Glomerular visceral epithelial cell (primary cell): ENCODE measurements around the gene MBP.

Experiments used
- DNase-seq: peaks from one replicate; pipeline ENCODE4 v3.0.0-alpha.2; 2016; ENCODE audit errors: extremely low spot score

MBP gene

DNA sequence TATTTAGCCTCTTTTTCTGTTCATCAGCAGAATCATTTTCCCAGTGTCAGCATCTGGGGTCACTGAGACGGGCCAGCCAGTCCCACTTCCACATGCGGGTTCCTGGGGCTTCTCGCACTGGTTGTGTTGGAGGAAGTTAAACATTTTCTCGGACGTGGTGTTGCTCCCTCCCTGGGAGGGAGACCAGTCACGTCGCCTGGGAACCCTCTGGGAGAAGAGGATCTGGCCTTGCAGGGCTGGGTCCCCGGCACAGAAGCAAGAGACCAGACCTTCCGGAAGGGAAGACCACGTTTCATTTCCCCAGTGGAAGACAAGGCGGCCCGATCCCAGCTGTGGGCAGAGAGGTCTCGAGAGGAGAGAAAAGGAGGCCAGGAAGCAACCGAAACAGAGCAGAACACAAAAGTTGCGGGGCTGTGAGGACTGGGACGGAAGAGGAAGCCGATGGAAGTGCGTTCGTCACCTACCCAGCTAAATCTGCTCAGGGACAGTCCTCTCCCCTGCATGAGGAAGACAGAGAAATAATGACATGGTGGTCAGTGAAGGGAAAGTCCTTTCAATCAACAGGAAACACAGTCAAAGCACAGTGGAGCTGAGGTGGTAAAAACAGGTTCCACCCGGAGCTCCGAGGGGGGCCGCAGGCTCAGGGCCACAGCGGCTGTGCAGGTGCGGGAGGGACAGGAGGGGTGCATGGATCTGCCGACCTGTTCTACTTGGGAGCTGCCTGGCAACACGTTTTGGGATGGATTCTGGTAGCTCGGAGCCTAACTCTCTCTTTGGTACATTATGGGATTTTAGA, 144.4 kb downstream of the MBP start:
- DNase-seq = no peak

GRCh38 chr18:76986406-76986805, 146.2 kb downstream of the MBP start:
- no peak for DNase-seq

DNA sequence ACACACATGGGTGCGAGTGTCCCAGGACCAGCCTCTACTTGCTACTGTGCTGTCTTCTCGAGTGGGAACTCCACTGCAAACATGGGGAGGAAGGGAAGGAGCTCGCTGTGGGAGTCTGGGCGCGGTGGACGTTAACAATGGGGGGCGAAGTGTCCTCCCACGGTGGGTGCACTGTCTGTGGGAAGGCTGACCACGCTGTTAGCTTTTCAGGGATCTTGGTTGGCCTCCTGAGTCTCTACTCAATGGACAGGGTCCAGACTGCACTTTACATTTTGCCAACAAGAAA, 146.7 kb downstream of the MBP start:
- DNase-seq = no peak

GRCh38 chr18:76985156-76985950, 147.2 kb downstream of the MBP start:
- DNase-seq = no peak

DNA sequence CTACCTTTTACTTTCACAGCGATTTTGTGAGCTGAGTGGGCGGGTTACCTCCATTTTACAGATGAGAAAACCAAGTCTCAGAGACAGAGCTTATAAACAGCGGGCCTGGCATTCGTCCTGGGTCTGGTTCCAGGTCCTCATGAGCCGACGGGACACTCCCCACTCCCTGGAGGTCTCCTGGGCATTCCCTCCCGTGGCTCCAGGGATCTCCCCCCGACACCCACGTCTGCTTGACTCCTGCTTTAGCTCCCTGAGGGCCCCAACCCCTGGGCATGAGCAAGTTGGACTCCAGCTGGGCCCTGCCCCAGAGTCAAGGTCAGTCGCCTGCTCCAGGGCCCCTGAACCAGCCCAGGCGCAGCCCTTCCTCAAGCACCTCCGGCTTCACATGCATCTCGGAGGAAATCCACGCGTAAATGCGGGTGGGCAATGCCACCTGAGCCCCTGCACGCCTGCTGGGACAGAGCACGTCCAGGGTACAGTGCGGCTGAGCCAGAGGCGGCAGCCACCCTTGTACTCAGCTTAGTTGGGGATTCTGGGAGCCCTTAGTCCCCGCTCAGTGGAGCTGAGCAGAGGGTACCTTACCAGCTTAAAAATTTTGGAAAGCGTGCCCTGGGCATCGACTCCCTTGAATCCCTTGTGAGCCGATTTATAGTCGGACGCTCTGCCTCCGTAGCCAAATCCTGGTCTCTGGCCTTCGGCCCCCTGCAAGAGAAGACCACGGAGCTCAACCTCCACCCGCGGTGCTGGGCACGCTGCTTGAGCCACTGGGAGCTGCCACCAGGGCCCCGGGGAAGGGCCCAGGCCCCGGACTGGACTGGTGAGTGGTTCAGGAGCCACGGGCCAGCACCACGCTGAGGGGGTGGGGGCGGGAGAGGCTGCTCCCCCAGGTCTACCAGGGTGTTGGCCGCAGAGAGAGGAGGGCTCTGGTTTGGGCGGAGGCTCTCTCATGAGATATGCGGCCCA, 148.1 kb downstream of the MBP start:
- no peak for DNase-seq

GRCh38 chr18:76983613-76984051, 149.0 kb downstream of the MBP start:
- no peak for DNase-seq

DNA sequence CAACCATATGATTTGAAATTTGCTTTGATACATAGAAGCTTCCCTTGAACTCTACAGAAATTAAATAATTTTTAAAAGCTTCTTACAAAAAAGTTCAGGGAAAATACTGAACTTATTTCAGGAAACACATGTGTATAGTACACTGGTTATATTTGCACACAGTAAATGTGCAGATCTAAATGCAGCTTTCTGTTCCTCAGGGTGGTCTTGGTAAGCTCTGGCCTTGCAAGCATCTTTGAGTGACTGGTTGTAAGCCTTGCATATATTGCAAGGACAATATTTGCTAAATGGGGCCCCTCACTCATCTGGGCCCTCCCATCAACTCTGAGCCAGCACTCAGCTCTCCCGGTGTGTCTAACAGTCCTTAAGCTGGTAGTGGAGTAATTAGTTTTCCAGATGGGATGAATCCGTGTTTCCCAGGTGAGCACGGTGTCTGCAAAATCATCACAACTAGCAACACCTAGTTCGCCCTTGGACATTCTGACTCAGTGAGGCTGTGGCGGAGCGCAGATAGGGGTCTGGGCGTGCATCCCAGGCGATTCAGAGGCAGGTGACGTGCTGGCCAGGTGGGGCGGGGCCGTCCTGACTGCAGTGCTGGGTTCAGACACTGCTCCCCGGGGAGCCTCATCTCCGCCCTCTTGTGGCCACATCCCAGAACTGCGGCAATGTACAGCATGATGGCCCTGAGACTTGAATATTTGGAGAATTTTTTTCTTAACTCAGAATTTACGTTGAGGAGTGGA, 149.6 kb downstream of the MBP start:
- DNase-seq = peak; percentile 85

GRCh38 chr18:76982038-76982437, 150.5 kb downstream of the MBP start:
- DNase-seq = no peak

DNA sequence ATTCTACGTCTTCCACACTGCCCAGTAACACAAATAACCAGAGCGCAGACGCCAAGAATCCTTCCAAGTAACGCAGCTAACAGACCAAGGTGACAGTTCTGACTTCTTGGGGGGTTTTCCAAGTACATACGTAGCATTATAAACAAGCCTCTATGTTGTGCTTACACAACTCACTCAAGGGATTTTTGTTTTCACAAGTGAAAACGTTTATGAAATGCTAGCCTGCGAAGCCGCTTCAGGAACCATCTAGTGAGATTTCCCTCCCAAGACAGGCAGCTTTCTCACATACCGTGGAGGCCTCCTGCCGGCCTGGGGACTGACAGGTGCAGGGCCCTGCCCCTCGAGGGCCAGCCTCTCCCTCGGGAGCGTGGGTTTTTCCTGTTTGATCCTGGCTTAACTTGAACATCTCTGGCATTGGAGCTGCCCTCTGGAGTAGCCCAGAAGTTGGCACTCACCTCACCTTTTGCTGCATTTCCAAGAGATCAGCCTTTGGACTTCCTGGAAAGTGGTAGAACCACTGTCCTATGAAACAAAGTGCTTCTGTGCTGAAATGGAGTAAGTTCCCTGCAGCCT, 151.1 kb downstream of the MBP start:
- DNase-seq = no peak

GRCh38 chr18:76980663-76981395, 151.8 kb downstream of the MBP start:
- DNase-seq = no peak

GRCh38 chr18:76979906-76980305, 152.7 kb downstream of the MBP start:
- no peak for DNase-seq

GRCh38 chr18:76979111-76979751, 153.4 kb downstream of the MBP start:
- no peak for DNase-seq

DNA sequence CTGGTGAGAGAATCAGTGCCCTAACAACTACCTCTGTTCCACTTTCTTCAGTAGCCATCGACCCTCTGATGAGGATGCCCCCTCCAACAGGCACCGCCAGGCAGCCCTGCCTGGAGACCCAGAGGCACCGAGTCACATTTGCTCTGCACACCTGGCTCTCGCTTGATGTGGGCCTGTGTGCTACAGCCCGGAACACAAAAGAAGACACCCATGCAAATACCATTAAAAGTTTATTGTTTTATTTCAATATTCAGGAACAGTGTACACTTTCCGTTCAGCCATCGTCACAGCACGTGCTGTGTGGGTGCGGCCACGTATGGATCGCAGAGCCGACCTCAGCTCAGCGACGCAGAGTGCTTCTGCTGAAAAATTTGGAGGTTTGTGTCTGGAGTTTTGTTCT, 154.0 kb downstream of the MBP start:
- DNase-seq = no peak

DNA sequence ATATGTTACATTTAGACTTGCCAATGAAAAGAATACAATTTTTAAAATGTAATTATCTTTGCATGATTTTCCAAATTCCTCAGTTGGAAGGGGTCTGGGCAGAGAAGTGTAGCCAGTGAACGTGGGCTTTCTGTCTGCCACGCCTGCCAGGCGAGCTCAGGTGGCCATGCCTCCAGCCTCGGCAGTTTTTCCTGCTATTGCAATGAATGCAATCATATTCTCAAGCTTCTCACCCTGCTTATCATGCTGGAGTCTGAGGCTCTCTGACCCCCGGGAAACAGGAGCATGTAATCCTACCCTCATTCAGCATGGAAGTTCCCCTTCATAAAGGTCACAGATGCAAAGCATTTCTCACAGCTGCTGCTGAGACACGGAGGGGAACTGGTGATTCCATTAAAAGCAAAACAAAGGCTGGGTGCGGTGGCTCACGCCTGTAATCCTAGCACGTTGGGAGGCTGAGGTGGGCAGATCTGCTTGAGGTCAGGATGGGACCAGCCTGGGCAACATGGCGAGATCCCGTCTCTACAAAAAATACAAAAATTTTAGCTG, 154.8 kb downstream of the MBP start:
- DNase-seq = no peak

- no peak for DNase-seq
These were observed 155.4 kb downstream of the MBP start for GRCh38 chr18:76977108-76977621.

DNA sequence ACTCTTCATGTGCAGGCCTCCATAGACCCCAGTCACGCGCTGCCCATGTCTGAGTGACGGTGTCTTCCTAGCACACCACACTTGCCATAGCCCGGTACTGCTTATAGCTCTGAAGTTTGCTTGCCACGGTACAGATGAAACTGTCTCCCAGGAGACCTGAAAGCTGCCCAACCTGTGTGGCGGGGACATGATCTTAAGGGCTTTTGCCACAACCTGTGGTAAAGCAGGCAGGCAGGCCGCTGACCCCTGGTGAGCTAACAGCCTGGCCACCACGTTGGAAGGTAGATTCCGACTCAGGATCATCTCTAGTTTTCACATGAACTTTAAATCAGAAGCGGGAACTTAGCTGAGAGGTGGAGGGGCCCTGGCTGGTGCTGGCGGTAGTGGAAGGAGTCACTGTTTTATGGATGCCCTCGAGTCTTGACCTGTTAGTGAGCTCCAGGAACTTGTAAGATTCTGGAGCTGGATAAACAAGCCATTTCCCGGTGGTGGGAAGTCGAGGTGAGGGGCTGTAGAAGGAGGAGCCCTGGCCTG, 156.9 kb downstream of the MBP start:
- DNase-seq = no peak

DNA sequence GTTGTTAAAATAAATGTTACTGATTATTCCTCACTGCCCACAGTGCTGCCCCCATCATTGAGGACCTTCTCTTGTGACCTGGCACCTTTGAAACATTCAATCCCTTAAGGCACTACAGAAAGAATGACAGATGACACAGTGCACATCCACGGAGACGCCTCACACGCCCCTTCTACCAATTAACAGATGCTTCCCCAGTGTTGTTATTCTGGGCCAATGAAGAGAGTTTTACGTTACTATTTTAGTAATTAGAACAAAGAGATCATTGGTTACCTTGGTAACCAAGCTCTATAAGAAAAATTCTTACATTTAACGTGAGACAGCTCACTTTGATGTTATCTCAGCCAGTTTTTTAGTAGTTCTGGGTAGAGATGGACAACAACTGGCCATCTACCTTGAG, 158.2 kb downstream of the MBP start:
- no peak for DNase-seq

- no peak for DNase-seq
These were observed 158.9 kb downstream of the MBP start for GRCh38 chr18:76973520-76974266.
